Measurements from ENCODE around the gene RNF213.

The RNF213 gene

GRCh38 chr17:80227156-80227555, 33.5 kb upstream of the RNF213 start:
- H3K4me3 ChIP-seq (replicated peaks; ENCODE audit: low read depth, low read length), result no peak overlapping the region
- H3K36me3 ChIP-seq (ENCODE audit: control insufficient read depth, insufficient read depth, low read length), result no peaks in the 10 kb centered on the region
- H3K27me3 ChIP-seq (replicated peaks; ENCODE audit: control insufficient read depth, insufficient read depth, low read length), result no peaks in the 10 kb centered on the region; the same call in 1 of the 2 replicates
- DNase-seq (ENCODE audit: extremely low read depth, insufficient read length), result no peak
- TF ChIP-seq, protein P1, sequence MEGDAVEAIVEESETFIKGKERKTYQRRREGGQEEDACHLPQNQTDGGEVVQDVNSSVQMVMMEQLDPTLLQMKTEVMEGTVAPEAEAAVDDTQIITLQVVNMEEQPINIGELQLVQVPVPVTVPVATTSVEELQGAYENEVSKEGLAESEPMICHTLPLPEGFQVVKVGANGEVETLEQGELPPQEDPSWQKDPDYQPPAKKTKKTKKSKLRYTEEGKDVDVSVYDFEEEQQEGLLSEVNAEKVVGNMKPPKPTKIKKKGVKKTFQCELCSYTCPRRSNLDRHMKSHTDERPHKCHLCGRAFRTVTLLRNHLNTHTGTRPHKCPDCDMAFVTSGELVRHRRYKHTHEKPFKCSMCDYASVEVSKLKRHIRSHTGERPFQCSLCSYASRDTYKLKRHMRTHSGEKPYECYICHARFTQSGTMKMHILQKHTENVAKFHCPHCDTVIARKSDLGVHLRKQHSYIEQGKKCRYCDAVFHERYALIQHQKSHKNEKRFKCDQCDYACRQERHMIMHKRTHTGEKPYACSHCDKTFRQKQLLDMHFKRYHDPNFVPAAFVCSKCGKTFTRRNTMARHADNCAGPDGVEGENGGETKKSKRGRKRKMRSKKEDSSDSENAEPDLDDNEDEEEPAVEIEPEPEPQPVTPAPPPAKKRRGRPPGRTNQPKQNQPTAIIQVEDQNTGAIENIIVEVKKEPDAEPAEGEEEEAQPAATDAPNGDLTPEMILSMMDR (IDR thresholded peaks at IDR 0.05; ENCODE audit: insufficient read depth, low read length, poor library complexity, severe bottlenecking), result no peak

GRCh38 chr17:80227666-80228065, 33.0 kb upstream of the RNF213 start:
- DNase-seq (ENCODE audit: extremely low read depth, insufficient read length), result no peak
- Histone ChIP-seq H3K27me3 (replicated peaks; ENCODE audit: control insufficient read depth, insufficient read depth, low read length) (no peaks in the 10 kb centered on the region; the same call in 1 of the 2 replicates), H3K4me3 (replicated peaks; ENCODE audit: low read depth, low read length) (no peak overlapping the region), H3K36me3 (ENCODE audit: control insufficient read depth, insufficient read depth, low read length) (no peaks in the 10 kb centered on the region)
- TF ChIP-seq, protein P1 (IDR thresholded peaks at IDR 0.05; ENCODE audit: insufficient read depth, low read length, poor library complexity, severe bottlenecking), result no peak

DNA sequence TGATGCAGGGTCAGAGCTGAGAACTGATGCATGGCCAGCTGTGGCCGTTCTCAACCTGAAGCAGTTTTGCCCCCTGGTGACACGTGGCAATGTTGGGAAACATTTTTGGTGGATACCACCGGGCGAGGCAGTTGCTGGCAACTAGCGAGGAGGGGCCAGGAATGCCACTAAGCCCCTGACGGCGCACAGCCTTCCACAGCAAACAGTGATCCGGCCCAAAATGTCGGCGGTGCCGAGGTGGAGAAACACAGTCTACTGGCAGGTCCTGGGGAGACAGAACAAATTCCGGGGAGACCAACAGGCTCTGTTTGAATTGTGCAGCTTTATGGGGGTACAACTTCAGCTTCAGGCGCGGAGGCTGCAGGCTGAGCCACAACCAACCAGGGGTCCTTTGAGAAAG, 32.2 kb upstream of the RNF213 start:
- no peaks in the 10 kb centered on the region for H3K36me3 ChIP-seq (ENCODE audit: control insufficient read depth, insufficient read depth, low read length)
- no peak for DNase-seq (ENCODE audit: extremely low read depth, insufficient read length)
- no peak overlapping the region for H3K4me3 ChIP-seq (replicated peaks; ENCODE audit: low read depth, low read length)
- TF ChIP-seq, protein P1 (IDR thresholded peaks at IDR 0.05; ENCODE audit: insufficient read depth, low read length, poor library complexity, severe bottlenecking), result no peak
- H3K27me3 ChIP-seq (replicated peaks; ENCODE audit: control insufficient read depth, insufficient read depth, low read length), result no peaks in the 10 kb centered on the region; the same call in 1 of the 2 replicates

DNA sequence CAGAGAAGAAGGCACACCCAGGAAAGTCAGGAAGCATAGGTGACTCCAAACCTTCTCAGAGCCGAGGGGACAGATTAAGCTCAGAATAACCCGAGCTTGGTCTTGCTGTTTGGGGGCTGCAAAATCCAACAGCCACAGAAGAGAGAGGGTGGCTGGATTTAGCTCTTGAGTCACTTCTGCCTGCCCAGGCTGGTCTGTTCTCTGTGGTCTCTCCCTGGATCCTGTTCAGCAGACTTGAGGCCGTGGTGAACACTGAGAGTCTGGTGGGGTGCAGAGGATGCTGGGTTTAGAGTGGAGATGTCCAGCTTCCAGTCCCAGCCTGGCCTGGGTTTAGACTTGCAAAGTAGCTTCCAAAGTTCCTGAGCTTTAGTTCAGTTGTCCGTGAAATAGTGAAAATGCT, 31.6 kb upstream of the RNF213 start:
- H3K4me3 ChIP-seq (replicated peaks; ENCODE audit: low read depth, low read length), result no peak overlapping the region
- no peaks in the 10 kb centered on the region; the same call in 1 of the 2 replicates for H3K27me3 ChIP-seq (replicated peaks; ENCODE audit: control insufficient read depth, insufficient read depth, low read length)
- TF ChIP-seq, protein P1 (IDR thresholded peaks at IDR 0.05; ENCODE audit: insufficient read depth, low read length, poor library complexity, severe bottlenecking), result no peak
- DNase-seq (ENCODE audit: extremely low read depth, insufficient read length), result no peak
- H3K36me3 ChIP-seq (ENCODE audit: control insufficient read depth, insufficient read depth, low read length), result no peaks in the 10 kb centered on the region

DNA sequence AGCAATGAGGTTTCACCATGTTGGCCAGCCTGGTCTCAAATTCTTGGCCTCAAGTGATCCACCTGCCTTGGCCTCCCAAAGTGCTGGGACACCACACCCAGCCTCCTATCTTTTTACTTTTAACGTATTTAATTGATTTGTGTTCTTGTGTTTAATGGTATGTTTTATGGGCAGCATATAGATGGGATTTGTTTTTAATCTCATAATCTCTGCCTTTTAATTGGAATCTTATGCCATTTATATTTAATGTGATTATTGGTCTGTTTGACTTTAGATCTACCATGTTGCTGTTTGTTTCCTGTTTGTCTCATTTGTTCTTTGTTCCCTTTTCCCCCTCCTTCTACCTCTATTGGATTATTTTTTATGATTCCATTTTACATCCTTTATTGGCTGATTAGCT, 28.2 kb upstream of the RNF213 start:
- Histone ChIP-seq H3K27me3 (replicated peaks; ENCODE audit: control insufficient read depth, insufficient read depth, low read length) (no peaks in the 10 kb centered on the region; the same call in 1 of the 2 replicates), H3K36me3 (ENCODE audit: control insufficient read depth, insufficient read depth, low read length) (no peaks in the 10 kb centered on the region), H3K4me3 (replicated peaks; ENCODE audit: low read depth, low read length) (no peak overlapping the region)
- no peak for DNase-seq (ENCODE audit: extremely low read depth, insufficient read length)
- TF ChIP-seq, protein P1 (IDR thresholded peaks at IDR 0.05; ENCODE audit: insufficient read depth, low read length, poor library complexity, severe bottlenecking), result no peak

GRCh38 chr17:80233202-80233601, 27.4 kb upstream of the RNF213 start:
- no peak for DNase-seq (ENCODE audit: extremely low read depth, insufficient read length)
- Histone ChIP-seq H3K36me3 (ENCODE audit: control insufficient read depth, insufficient read depth, low read length) (no peaks in the 10 kb centered on the region), H3K4me3 (replicated peaks; ENCODE audit: low read depth, low read length) (no peak overlapping the region), H3K27me3 (replicated peaks; ENCODE audit: control insufficient read depth, insufficient read depth, low read length) (no peaks in the 10 kb centered on the region; the same call in 1 of the 2 replicates)
- TF ChIP-seq, protein P1 (IDR thresholded peaks at IDR 0.05; ENCODE audit: insufficient read depth, low read length, poor library complexity, severe bottlenecking), result no peak
